ENCODE data around the gene PAPPA2. TPM values are rescaled to one million over a fixed set of nuclear protein-coding genes. Genes with fewer than 3 reads are reported as not detected.

The PAPPA2 gene
- total RNA-seq, 4 donors from 2014 or later = 0.35 to 32.2 (median 1.1) TPM

DNA sequence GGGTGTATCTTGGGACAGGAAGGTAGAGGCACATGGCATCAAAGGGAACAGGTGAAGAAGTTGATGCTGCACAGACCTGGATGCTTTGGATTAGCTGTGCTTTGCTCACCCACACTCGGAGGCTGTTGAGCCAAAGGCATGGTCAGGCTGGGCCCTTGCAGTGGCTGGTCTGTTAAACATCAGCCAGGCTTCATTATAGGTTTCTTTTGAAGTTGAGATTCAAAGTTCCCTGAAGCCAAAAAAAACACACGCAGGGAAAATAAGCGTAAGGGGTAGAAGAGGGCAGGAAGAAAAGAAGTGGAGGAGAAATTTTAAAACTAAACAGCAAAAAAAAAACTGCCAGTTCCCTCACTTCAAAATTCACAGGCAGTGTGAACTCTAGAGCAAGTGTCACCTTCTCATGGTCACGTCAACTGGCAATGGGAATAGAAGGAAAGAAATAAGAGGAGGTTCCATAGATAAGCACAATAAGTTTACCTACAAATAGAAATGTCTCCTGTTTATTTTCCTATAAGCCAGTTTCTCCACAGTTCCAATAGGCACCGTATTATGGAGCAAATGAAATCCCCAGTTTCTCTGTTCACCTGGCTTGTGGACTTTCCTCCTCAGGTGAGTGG is 139.5 kb downstream of the PAPPA2 start:
- H3K9me3 ChIP-seq = no peaks in the 10 kb centered on the region
- no peaks in the 10 kb centered on the region for H3K36me3 ChIP-seq
- no peaks in the 10 kb centered on the region for H3K27me3 ChIP-seq
- H3K4me1 ChIP-seq = no peaks in the 10 kb centered on the region
- no peak overlapping the region for H3K4me3 ChIP-seq
- no peak overlapping the region for H3K27ac ChIP-seq
- no peak for DNase-seq
- TF ChIP-seq POLR2A (IDR thresholded peaks at IDR 0.05) = no peak
- TF ChIP-seq CTCF (IDR thresholded peaks at IDR 0.05) = no peak

- TF ChIP-seq CTCF (IDR thresholded peaks at IDR 0.05) (no peak), POLR2A (IDR thresholded peaks at IDR 0.05) (no peak)
- no peak for DNase-seq
- H3K4me3 ChIP-seq = no peak overlapping the region
- H3K36me3 ChIP-seq = no peaks in the 10 kb centered on the region
- H3K4me1 ChIP-seq = no peaks in the 10 kb centered on the region
- H3K27me3 ChIP-seq = no peaks in the 10 kb centered on the region
- no peaks in the 10 kb centered on the region for H3K9me3 ChIP-seq
- H3K27ac ChIP-seq = no peak overlapping the region
Observed at GRCh38 chr1:176603696-176604095, 140.7 kb downstream of the PAPPA2 start.

- H3K27me3 ChIP-seq = no peaks in the 10 kb centered on the region
- no peak for DNase-seq
- no peak for TF ChIP-seq CTCF (IDR thresholded peaks at IDR 0.05)
- no peak for TF ChIP-seq POLR2A (IDR thresholded peaks at IDR 0.05)
- H3K4me3 ChIP-seq = no peak overlapping the region
- no peaks in the 10 kb centered on the region for H3K36me3 ChIP-seq
- no peak overlapping the region for H3K27ac ChIP-seq
- no peaks in the 10 kb centered on the region for H3K4me1 ChIP-seq
- no peaks in the 10 kb centered on the region for H3K9me3 ChIP-seq
Observed at GRCh38 chr1:176604461-176604860, 141.5 kb downstream of the PAPPA2 start.

DNA sequence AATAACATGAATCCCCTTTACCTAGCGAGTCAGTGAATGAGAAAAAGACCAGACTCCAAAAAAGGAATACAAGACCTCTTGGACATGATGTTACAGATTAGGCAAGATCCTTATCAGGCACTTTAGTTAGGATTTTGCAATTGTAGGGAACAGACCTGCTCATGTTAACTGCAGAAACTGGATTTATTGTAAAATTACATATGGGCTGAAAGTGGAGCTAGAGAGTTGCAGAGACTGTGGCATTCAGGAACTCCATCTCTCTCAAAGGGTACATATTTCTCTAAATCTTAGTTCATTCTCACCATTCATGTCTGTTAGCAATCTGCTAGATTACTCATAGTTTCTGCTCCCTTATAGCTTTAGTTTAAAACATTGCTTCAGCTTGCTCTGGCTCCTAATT is 142.2 kb downstream of the PAPPA2 start:
- no peak for DNase-seq
- Histone ChIP-seq H3K4me3 (no peak overlapping the region), H3K36me3 (no peaks in the 10 kb centered on the region), H3K9me3 (no peaks in the 10 kb centered on the region), H3K4me1 (no peaks in the 10 kb centered on the region), H3K27ac (no peak overlapping the region), H3K27me3 (no peaks in the 10 kb centered on the region)
- TF ChIP-seq CTCF (IDR thresholded peaks at IDR 0.05) = no peak
- no peak for TF ChIP-seq POLR2A (IDR thresholded peaks at IDR 0.05)

- Histone ChIP-seq H3K36me3 (no peaks in the 10 kb centered on the region), H3K9me3 (no peaks in the 10 kb centered on the region), H3K27ac (no peak overlapping the region), H3K27me3 (no peaks in the 10 kb centered on the region), H3K4me1 (no peaks in the 10 kb centered on the region), H3K4me3 (no peak overlapping the region)
- no peak for DNase-seq
- TF ChIP-seq POLR2A (IDR thresholded peaks at IDR 0.05) (no peak), CTCF (IDR thresholded peaks at IDR 0.05) (no peak)
Observed at GRCh38 chr1:176609556-176610408, 146.8 kb downstream of the PAPPA2 start.
